K562 (cell line): ENCODE results near the gene PIK3R2. TPM values are rescaled to one million over a fixed set of nuclear protein-coding genes. Genes with fewer than 3 reads are reported as not detected.

Experiments
- ATF3 ChIP-seq, 2 experiments: fragments of 450-650 bp in 1 of 2; sonication (generic) in 1 of 2; formaldehyde crosslinking in 1 of 2; IDR thresholded peaks in 1 of 2; conservative IDR thresholded peaks in 1 of 2; 2 replicates each; pipeline versions ENCODE4 v1.6.1 to v1.8.1; 2016 to 2023; ENCODE audit warnings: mild to moderate bottlenecking in 2 of 2, moderate library complexity in 2 of 2, inconsistent platforms in 1 of 2, missing genetic modification reagents in 1 of 2
- CBFA2T2 ChIP-seq: fragments of 450-650 bp; conservative IDR thresholded peaks from 2 replicates; pipeline ENCODE4 v1.6.1; 2017; ENCODE audit warnings: mild to moderate bottlenecking
- CEBPB ChIP-seq: fragments of 450-650 bp; IDR thresholded peaks from 2 replicates; pipeline ENCODE4 v1.6.1; 2016; ENCODE audit warnings: missing genetic modification characterization, missing compliant biosample characterization
- COPS2 ChIP-seq: fragments of 450-650 bp; conservative IDR thresholded peaks from 2 replicates; pipeline ENCODE4 v1.6.1; 2016; ENCODE audit warnings: mild to moderate bottlenecking, moderate library complexity
- ETV6 ChIP-seq, 3 experiments: fragments of 150-350 bp in 1 of 3; sonication (generic) in 1 of 3; formaldehyde crosslinking in 1 of 3; IDR thresholded peaks; 2 replicates each; pipeline versions ENCODE4 v1.6.1 to v1.8.0; 2014 to 2022; ENCODE audit warnings: borderline replicate concordance in 2 of 3, low read depth in 2 of 3, antibody characterized with exemption in 1 of 3, low read length in 1 of 3, mild to moderate bottlenecking in 1 of 3, missing genetic modification reagents in 1 of 3
- HIVEP1 ChIP-seq: fragments of 250-450 bp; sonication (Bioruptor Pico); IDR thresholded peaks from 2 replicates; pipeline ENCODE4 v1.4.0; 2020; ENCODE audit warnings: mild to moderate bottlenecking
- KLF13 ChIP-seq: fragments of 450-650 bp; IDR thresholded peaks from 2 replicates; pipeline ENCODE4 v1.6.1; 2016; ENCODE audit warnings: missing genetic modification characterization, low read depth, mild to moderate bottlenecking, missing compliant biosample characterization, moderate library complexity, borderline replicate concordance
- PBX2 ChIP-seq, 2 experiments: IDR thresholded peaks in 1 of 2; conservative IDR thresholded peaks in 1 of 2; 2 replicates each; pipeline ENCODE4 v1.6.1; 2016; ENCODE audit warnings: low read depth in 2 of 2, mild to moderate bottlenecking in 1 of 2, missing compliant biosample characterization in 1 of 2, missing genetic modification characterization in 1 of 2, moderate library complexity in 1 of 2
- PKNOX1 ChIP-seq: fragments of 450-650 bp; IDR thresholded peaks from 2 replicates; pipeline ENCODE4 v1.6.1; 2016
- RAD51 ChIP-seq: fragments of 450-650 bp; IDR thresholded peaks from 2 replicates; pipeline ENCODE4 v1.7.1; 2016; ENCODE audit warnings: low read depth, mild to moderate bottlenecking, borderline replicate concordance
- THRB ChIP-seq: fragments of 450-650 bp; formaldehyde crosslinking; conservative IDR thresholded peaks from 2 replicates; pipeline ENCODE4 v1.4.0; 2022; ENCODE audit warnings: mild to moderate bottlenecking, missing genetic modification characterization
- USF2 ChIP-seq: sonication (generic); formaldehyde crosslinking; IDR thresholded peaks from 2 replicates; pipeline ENCODE4 v1.5.0; 2020; ENCODE audit warnings: missing genetic modification reagents
- ZFP91 ChIP-seq: sonication (generic); formaldehyde crosslinking; IDR thresholded peaks from 2 replicates; pipeline ENCODE4 v1.8.0; 2022; ENCODE audit warnings: mild to moderate bottlenecking, missing genetic modification reagents
- ZNF124 ChIP-seq: sonication (generic); formaldehyde crosslinking; IDR thresholded peaks from 2 replicates; pipeline ENCODE4 v1.8.1; 2022; ENCODE audit warnings: missing genetic modification reagents
- polyA plus RNA-seq, 8 experiments: library from polyadenylated mRNA; depleted of rRNA in 4 of 8; stranded (reverse) in 5 of 8; unstranded in 3 of 8; fragments of >200 nt; fragmentation: Nextera tagmentation in 2 of 8; fragmentation: Illumina TruSeq in 1 of 8; extraction: Ambion mirVana in 2 of 8; extraction: Trizol in 1 of 8; gene quantifications; 2 replicates each; pipeline versions ENCODE4 v1.2.1 to v1.2.3, GENCODE V29; 2011 to 2014; ENCODE audit warnings: inconsistent platforms in 1 of 8, missing spikeins in 1 of 8
- total RNA-seq, 7 experiments: library from RNA; depleted of rRNA in 6 of 7; stranded (reverse); fragments of >200 nt in 6 of 7; fragmentation: Illumina TruSeq in 2 of 7; extraction: Trizol in 2 of 7; gene quantifications; 2 replicates each; pipeline versions ENCODE4 v1.2.1 to v1.2.3, GENCODE V29; 2011 to 2021; ENCODE audit warnings: low replicate concordance in 1 of 7

PIK3R2 gene
- total and polyA plus RNA-seq, 9 of the 15 experiments (the other 6 are each of a cell fraction or from before 2014, with no cell fraction given): 0.39 to 37.9 (median 5.3) TPM

GRCh38 chr19:18135712-18136584, 17.0 kb upstream of the PIK3R2 start (continued):
- TF ChIP-seq PKNOX1: peak; percentile 92
- peak; percentile 46; the same call in 1 of the 2 replicates for TF ChIP-seq PBX2 (CRISPR knock-in tag; IDR thresholded peaks at IDR 0.05; ENCODE audit: low read depth)
- peak; percentile 78 for TF ChIP-seq PBX2 (tag; conservative IDR thresholded peaks at IDR 0.05; ENCODE audit: low read depth)
- TF ChIP-seq ZNF124 (CRISPR knock-in tag): no peak
- no peak for TF ChIP-seq KLF13 (tag)
- TF ChIP-seq ETV6 (IDR thresholded peaks at IDR 0.05; ENCODE audit: borderline replicate concordance in 1 of 2, low read depth in 2 of 2, low read length in 1 of 2): no peak
- TF ChIP-seq ETV6 (CRISPR knock-in tag; IDR thresholded peaks at IDR 0.05; ENCODE audit: borderline replicate concordance): no peak
- TF ChIP-seq RAD51: peak; percentile 58
- peak; percentile 97 for TF ChIP-seq CEBPB (tag)
- no peak for TF ChIP-seq THRB
- TF ChIP-seq USF2: peak; percentile 35
- TF ChIP-seq COPS2: no peak
- no peak for TF ChIP-seq HIVEP1 (CRISPR knock-in tag)
- TF ChIP-seq ATF3 (IDR thresholded peaks at IDR 0.05): peak; percentile 22; the same call in 1 of the 2 replicates
- no peak for TF ChIP-seq ATF3 (CRISPR knock-in tag; conservative IDR thresholded peaks at IDR 0.05)
- no peak for TF ChIP-seq CBFA2T2
- TF ChIP-seq ZFP91 (CRISPR knock-in tag): no peak
